Measurements from ENCODE around the gene FADS2. TPM values are rescaled to one million over a fixed set of nuclear protein-coding genes. Genes with fewer than 3 reads are reported as not detected.

FADS2 gene
- total and polyA plus RNA-seq, 10 of the 15 experiments (the other 5 are each of a cell fraction or from before 2014, with no cell fraction given), result 3.3 to 313 (median 149) TPM

DNA sequence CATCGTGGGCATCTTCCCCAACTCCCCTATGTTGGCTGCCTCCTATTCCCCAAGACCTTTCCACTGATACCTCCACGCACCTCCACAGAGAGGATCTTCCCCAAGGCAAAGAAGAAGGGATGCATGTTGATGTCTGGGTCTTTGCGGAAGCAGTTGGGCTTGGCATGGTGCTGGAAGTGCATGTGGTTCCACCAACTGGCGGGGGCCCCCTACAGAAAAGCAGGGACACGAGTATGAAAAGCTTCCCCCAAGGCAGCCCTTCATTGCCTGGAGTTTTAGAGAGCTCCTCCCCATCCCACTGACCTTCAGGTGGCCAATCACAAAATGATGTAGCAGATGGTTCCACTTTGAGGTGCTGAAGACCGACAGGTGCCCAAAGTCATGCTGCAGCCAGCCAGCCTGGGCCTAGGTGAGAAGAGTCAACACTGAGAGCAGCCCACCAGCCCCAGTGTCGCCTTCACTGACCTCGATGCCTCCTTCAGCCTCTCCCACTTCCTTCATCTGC lies 17.4 kb upstream of the FADS2 start:
- WGBS (ENCODE audit: insufficient coverage, insufficient replicate concordance, low lambda C conversion rate, missing lambda C conversion rate), result 79% methylated on average over 8 of the region's 8 CpGs
- intact Hi-C loops (cut with micrococcal nuclease; ENCODE audit: unreplicated experiment), result no loop called here
- Histone ChIP-seq H3K4me1 (ENCODE audit: control insufficient read depth, insufficient read depth, low read length) (no peaks in the 10 kb centered on the region; the same call in 1 of the 2 replicates), H3K9ac (ENCODE audit: control insufficient read depth, insufficient read depth, low read length) (no peak overlapping the region), H3K79me2 (ENCODE audit: control insufficient read depth, insufficient read depth, low read length) (peaks cover 12% of the 10 kb centered on the region), H3K27me3 (replicated peaks in 1 of 2; ENCODE audit: control insufficient read depth in 2 of 2, insufficient read depth in 2 of 2, low read length in 1 of 2) (no peaks in the 10 kb centered on the region), H3K27ac (ENCODE audit: control insufficient read depth, insufficient read depth) (no peak overlapping the region), H3K36me3 (ENCODE audit: control insufficient read depth in 2 of 2, insufficient read depth in 2 of 2, low read length in 1 of 2) (peaks cover 0 to 8% of the 10 kb centered on the region in 2 experiments; a peak in 2 of 4 replicates), H2AFZ (ENCODE audit: control insufficient read depth, low read depth, low read length) (no peak overlapping the region), H3K4me2 (ENCODE audit: control insufficient read depth, insufficient read depth) (no peak overlapping the region), H3K9me3 (replicated peaks; ENCODE audit: control insufficient read depth, insufficient read depth, low read length) (no peaks in the 10 kb centered on the region), H4K20me1 (ENCODE audit: control insufficient read depth, insufficient read depth) (no peaks in the 10 kb centered on the region), H3K4me3 (no peak overlapping the region)
- ChIA-PET RAD21 (ENCODE audit: unreplicated experiment) (no interaction called here), POLR2A (no interaction called here), CTCF (interaction anchor here (0.7 to 10.8 kb wide), 4 partner anchors 13 to 251 kb away, joined by 3 to 141 read pairs (median 4); partner anchors contain the start of gene FEN1), SMC1A (ENCODE audit: uncharacterized antibody, unreplicated experiment) (interaction anchor here (1.4 to 1.9 kb wide), 2 partner anchors 13 to 24 kb away, joined by 3 to 6 read pairs; no protein-coding TSS in a partner anchor)
- TF ChIP-seq CHD2 (IDR thresholded peaks at IDR 0.05; ENCODE audit: borderline replicate concordance, low read depth, low read length) (no peak), ZNF24 (IDR thresholded peaks at IDR 0.05) (no peak), CBFB (IDR thresholded peaks at IDR 0.05; ENCODE audit: low read depth) (no peak), GATAD2B (conservative IDR thresholded peaks at IDR 0.05; ENCODE audit: low read depth) (no peak), EP300 (IDR thresholded peaks at IDR 0.05; ENCODE audit: borderline replicate concordance in 1 of 2, control insufficient read depth in 1 of 2, low read depth in 2 of 2, low read length in 2 of 2) (no peak), RAD51 (IDR thresholded peaks at IDR 0.05) (no peak), MXI1 (IDR thresholded peaks at IDR 0.05; ENCODE audit: low read depth, low read length) (no peak), TARDBP (IDR thresholded peaks at IDR 0.05; ENCODE audit: borderline replicate concordance) (no peak), LARP7 (IDR thresholded peaks at IDR 0.05) (no peak), FOXM1 (IDR thresholded peaks at IDR 0.05; ENCODE audit: low read depth, low read length) (no peak), SPI1 (IDR thresholded peaks at IDR 0.05; ENCODE audit: borderline replicate concordance, insufficient read depth, low read depth, low read length) (no peak), IRF4 (IDR thresholded peaks at IDR 0.05; ENCODE audit: low read depth, low read length) (no peak), WRNIP1 (IDR thresholded peaks at IDR 0.05; ENCODE audit: borderline replicate concordance, low read depth, low read length) (no peak)
- TF ChIP-seq, protein P1, sequence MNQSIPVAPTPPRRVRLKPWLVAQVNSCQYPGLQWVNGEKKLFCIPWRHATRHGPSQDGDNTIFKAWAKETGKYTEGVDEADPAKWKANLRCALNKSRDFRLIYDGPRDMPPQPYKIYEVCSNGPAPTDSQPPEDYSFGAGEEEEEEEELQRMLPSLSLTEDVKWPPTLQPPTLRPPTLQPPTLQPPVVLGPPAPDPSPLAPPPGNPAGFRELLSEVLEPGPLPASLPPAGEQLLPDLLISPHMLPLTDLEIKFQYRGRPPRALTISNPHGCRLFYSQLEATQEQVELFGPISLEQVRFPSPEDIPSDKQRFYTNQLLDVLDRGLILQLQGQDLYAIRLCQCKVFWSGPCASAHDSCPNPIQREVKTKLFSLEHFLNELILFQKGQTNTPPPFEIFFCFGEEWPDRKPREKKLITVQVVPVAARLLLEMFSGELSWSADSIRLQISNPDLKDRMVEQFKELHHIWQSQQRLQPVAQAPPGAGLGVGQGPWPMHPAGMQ (IDR thresholded peaks at IDR 0.05; ENCODE audit: borderline replicate concordance), result no peak
- TF ChIP-seq, protein P2, sequence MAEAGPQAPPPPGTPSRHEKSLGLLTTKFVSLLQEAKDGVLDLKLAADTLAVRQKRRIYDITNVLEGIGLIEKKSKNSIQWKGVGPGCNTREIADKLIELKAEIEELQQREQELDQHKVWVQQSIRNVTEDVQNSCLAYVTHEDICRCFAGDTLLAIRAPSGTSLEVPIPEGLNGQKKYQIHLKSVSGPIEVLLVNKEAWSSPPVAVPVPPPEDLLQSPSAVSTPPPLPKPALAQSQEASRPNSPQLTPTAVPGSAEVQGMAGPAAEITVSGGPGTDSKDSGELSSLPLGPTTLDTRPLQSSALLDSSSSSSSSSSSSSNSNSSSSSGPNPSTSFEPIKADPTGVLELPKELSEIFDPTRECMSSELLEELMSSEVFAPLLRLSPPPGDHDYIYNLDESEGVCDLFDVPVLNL (IDR thresholded peaks at IDR 0.05; ENCODE audit: low read depth, low read length), result no peak
- FAIRE-seq (no peak), ATAC-seq (no peak), DNase-seq (ENCODE audit: low read depth, low spot score) (no peak)
- in situ Hi-C loops (cut with MboI), result no loop called here
- BruUV-seq (replicated peaks), result no TSS peak

Measured in GM12878 (cell line).